Measurements from ENCODE around the gene DTNBP1. TPM values are rescaled to one million over a fixed set of nuclear protein-coding genes. Genes with fewer than 3 reads are reported as not detected.

The DTNBP1 gene
- total and polyA plus RNA-seq, 2 donors (not counting 1 experiment from before 2014, with no cell fraction given), result 9.9 to 13.6 TPM

- Histone ChIP-seq H3K4me3 (replicated peaks in 1 of 4; ENCODE audit: control extremely low read depth in 1 of 4, insufficient read depth in 1 of 4, low read depth in 3 of 4, low read length in 4 of 4) (no peak overlapping the region), H3K4me1 (ENCODE audit: control insufficient read depth, extremely low read depth, insufficient read depth, low read length) (no peaks in the 10 kb centered on the region), H3K9me3 (ENCODE audit: control insufficient read depth, insufficient read depth, low read depth, low read length) (no peaks in the 10 kb centered on the region), H3K9ac (ENCODE audit: insufficient read depth, low read length) (no peak overlapping the region), H4K20me1 (ENCODE audit: control insufficient read depth, extremely low read depth, insufficient read depth, low read length) (no peaks in the 10 kb centered on the region), H2AFZ (ENCODE audit: low read length) (no peak overlapping the region), H3K27ac (ENCODE audit: insufficient read depth, low read length) (no peak overlapping the region), H3K4me2 (ENCODE audit: extremely low read depth, insufficient read depth, low read length) (no peak overlapping the region), H3K79me2 (ENCODE audit: control insufficient read depth, insufficient read depth, low read length) (no peaks in the 10 kb centered on the region), H3K36me3 (ENCODE audit: control insufficient read depth, insufficient read depth, low read length) (peaks cover 2% of the 10 kb centered on the region), H3K27me3 (ENCODE audit: control insufficient read depth, insufficient read depth, low read length) (no peaks in the 10 kb centered on the region)
- no peak for DNase-seq (ENCODE audit: low read depth in 2 of 2)
- TF ChIP-seq CTCF (conservative IDR thresholded peaks at IDR 0.05 in 1 of 2, IDR thresholded peaks at IDR 0.05 in 1 of 2; ENCODE audit: low read depth in 1 of 2, low read length in 2 of 2) (no peak), EZH2 (IDR thresholded peaks at IDR 0.05; ENCODE audit: low read length, missing control alignments) (no peak)
Measured at GRCh38 chr6:15524861-15525401, 137.9 kb downstream of the DTNBP1 start.

- Histone ChIP-seq H3K9ac (ENCODE audit: insufficient read depth, low read length) (no peak overlapping the region), H3K27me3 (ENCODE audit: control insufficient read depth, insufficient read depth, low read length) (no peaks in the 10 kb centered on the region), H3K4me3 (replicated peaks in 1 of 4; ENCODE audit: control extremely low read depth in 1 of 4, insufficient read depth in 1 of 4, low read depth in 3 of 4, low read length in 4 of 4) (no peak overlapping the region), H3K4me1 (ENCODE audit: control insufficient read depth, extremely low read depth, insufficient read depth, low read length) (no peaks in the 10 kb centered on the region), H2AFZ (ENCODE audit: low read length) (no peak overlapping the region), H3K9me3 (ENCODE audit: control insufficient read depth, insufficient read depth, low read depth, low read length) (no peaks in the 10 kb centered on the region), H4K20me1 (ENCODE audit: control insufficient read depth, extremely low read depth, insufficient read depth, low read length) (no peaks in the 10 kb centered on the region), H3K36me3 (ENCODE audit: control insufficient read depth, insufficient read depth, low read length) (peaks cover 5% of the 10 kb centered on the region), H3K79me2 (ENCODE audit: control insufficient read depth, insufficient read depth, low read length) (no peaks in the 10 kb centered on the region), H3K27ac (ENCODE audit: insufficient read depth, low read length) (no peak overlapping the region), H3K4me2 (ENCODE audit: extremely low read depth, insufficient read depth, low read length) (no peak overlapping the region)
- TF ChIP-seq CTCF (conservative IDR thresholded peaks at IDR 0.05 in 1 of 2, IDR thresholded peaks at IDR 0.05 in 1 of 2; ENCODE audit: low read depth in 1 of 2, low read length in 2 of 2), result no peak
- no peak for TF ChIP-seq EZH2 (IDR thresholded peaks at IDR 0.05; ENCODE audit: low read length, missing control alignments)
- no peak for DNase-seq (ENCODE audit: low read depth in 2 of 2)
Measured at GRCh38 chr6:15523679-15524630, 138.9 kb downstream of the DTNBP1 start.

GRCh38 chr6:15522856-15523529 lies 139.8 kb downstream of the DTNBP1 start:
- H3K4me1 ChIP-seq (ENCODE audit: control insufficient read depth, extremely low read depth, insufficient read depth, low read length), result no peaks in the 10 kb centered on the region
- no peaks in the 10 kb centered on the region for H3K79me2 ChIP-seq (ENCODE audit: control insufficient read depth, insufficient read depth, low read length)
- no peak overlapping the region for H3K27ac ChIP-seq (ENCODE audit: insufficient read depth, low read length)
- no peaks in the 10 kb centered on the region for H3K9me3 ChIP-seq (ENCODE audit: control insufficient read depth, insufficient read depth, low read depth, low read length)
- no peak for DNase-seq (ENCODE audit: low read depth in 2 of 2)
- no peak overlapping the region for H3K9ac ChIP-seq (ENCODE audit: insufficient read depth, low read length)
- H2AFZ ChIP-seq (ENCODE audit: low read length), result no peak overlapping the region
- TF ChIP-seq CTCF (conservative IDR thresholded peaks at IDR 0.05 in 1 of 2, IDR thresholded peaks at IDR 0.05 in 1 of 2; ENCODE audit: low read depth in 1 of 2, low read length in 2 of 2) (no peak), EZH2 (IDR thresholded peaks at IDR 0.05; ENCODE audit: low read length, missing control alignments) (no peak)
- H3K27me3 ChIP-seq (ENCODE audit: control insufficient read depth, insufficient read depth, low read length), result no peaks in the 10 kb centered on the region
- no peak overlapping the region for H3K4me3 ChIP-seq (replicated peaks in 1 of 4; ENCODE audit: control extremely low read depth in 1 of 4, insufficient read depth in 1 of 4, low read depth in 3 of 4, low read length in 4 of 4)
- H3K4me2 ChIP-seq (ENCODE audit: extremely low read depth, insufficient read depth, low read length), result no peak overlapping the region
- no peaks in the 10 kb centered on the region for H4K20me1 ChIP-seq (ENCODE audit: control insufficient read depth, extremely low read depth, insufficient read depth, low read length)
- peaks cover 7% of the 10 kb centered on the region for H3K36me3 ChIP-seq (ENCODE audit: control insufficient read depth, insufficient read depth, low read length)
